MCF 10A (cell line): ENCODE measurements around the gene PNISR. TPM values are rescaled to one million over a fixed set of nuclear protein-coding genes. Genes with fewer than 3 reads are reported as not detected.
A peak's percentile ranks its signal among the peaks of the same experiment; 100 is the strongest.

Source experiments
- BruUV-seq: library from RNA; stranded (reverse); fragments of 400-500 nt; replicated peaks from 2 replicates; lab custom pipeline; 2021; lab: Mats Ljungman, UMichigan
- CTCF ChIA-PET: fragments of 300-600 bp; sonication (Branson Sonifier 250); formaldehyde crosslinking; extraction: SDS; loops from one replicate; lab custom pipeline; 2021; ENCODE audit warnings: antibody characterized with exemption, inconsistent platforms; lab: Yijun Ruan, JAX
- POLR2A ChIA-PET: fragments of 300-600, 350-650 bp; sonication (Branson Sonifier 250); formaldehyde crosslinking; extraction: SDS; loops from one replicate; lab custom pipeline; 2020; ENCODE audit warnings: antibody characterized with exemption, inconsistent platforms; lab: Yijun Ruan, JAX
- DNase-seq: peaks from one replicate; pipeline ENCODE4 v3.0.0-alpha.2; 2018; ENCODE audit not compliant: unreplicated experiment
- H3K27ac Mint-ChIP-seq: one replicate; pipeline ENCODE4 v1.8.0; 2022; ENCODE audit warnings: mild to moderate bottlenecking, low read depth, mixed read lengths; ENCODE audit not compliant: unreplicated experiment
- H3K27me3 Mint-ChIP-seq: one replicate; pipeline ENCODE4 v1.8.0; 2022; ENCODE audit warnings: mixed read lengths; ENCODE audit not compliant: insufficient read depth, unreplicated experiment
- H3K36me3 Mint-ChIP-seq: one replicate; pipeline ENCODE4 v1.8.0; 2022; ENCODE audit warnings: mild to moderate bottlenecking, moderate library complexity, mixed read lengths; ENCODE audit not compliant: insufficient read depth, unreplicated experiment
- H3K4me1 Mint-ChIP-seq: one replicate; pipeline ENCODE4 v1.8.0; 2022; ENCODE audit warnings: mixed read lengths; ENCODE audit not compliant: insufficient read depth, unreplicated experiment
- H3K4me3 Mint-ChIP-seq: one replicate; pipeline ENCODE4 v1.8.0; 2022; ENCODE audit warnings: mild to moderate bottlenecking, moderate library complexity, mixed read lengths; ENCODE audit not compliant: unreplicated experiment
- H3K9me3 Mint-ChIP-seq: one replicate; pipeline ENCODE4 v1.8.0; 2022; ENCODE audit warnings: mixed read lengths; ENCODE audit not compliant: unreplicated experiment
- CTCF ChIP-seq: fragments of 200-600 bp; IDR thresholded peaks from one replicate; pipeline ENCODE4 v1.8.0; 2022; ENCODE audit warnings: antibody characterized with exemption, mild to moderate bottlenecking; ENCODE audit not compliant: unreplicated experiment
- intact Hi-C: fragments of 100-400 bp; cut with micrococcal nuclease; formaldehyde crosslinking; loops from 2 replicates; pipeline ENCODE4 v1.14.1; 2022
- total RNA-seq: library from RNA; stranded (reverse); gene quantifications from 2 replicates; pipeline ENCODE4 v1.2.3, GENCODE V29; 2022

Gene PNISR
- total RNA-seq, 1 experiment from 2014 or later, result 95.9 TPM

- BruUV-seq, result TSS peak; percentile 44
- H3K36me3 Mint-ChIP-seq, result peaks cover 29% of the 10 kb centered on the region
- CTCF ChIA-PET, result interaction anchor here (0.5 to 3.6 kb wide), 13 partner anchors 8 to 607 kb away, joined by 3 to 32 read pairs (median 4); partner anchors contain the start of gene PNISR
- DNase-seq, result peak; percentile 76
- H3K4me3 Mint-ChIP-seq, result peak within 1 kb of the TSS; percentile 93
- POLR2A ChIA-PET, result interaction anchor here (0.6 to 4.1 kb wide), 20 partner anchors 10 to 242 kb away, joined by 3 to 48 read pairs (median 4); partner anchors contain the start of genes FAXC and PNISR
- H3K4me1 Mint-ChIP-seq, result peaks cover 6% of the 10 kb centered on the region
- no peaks in the 10 kb centered on the region for H3K27me3 Mint-ChIP-seq
- no peaks in the 10 kb centered on the region for H3K9me3 Mint-ChIP-seq
- H3K27ac Mint-ChIP-seq, result peak within 1 kb of the TSS; percentile 96
- TF ChIP-seq CTCF, result no peak
- intact Hi-C loops, result loop anchor here (1.0 to 2.0 kb wide), 2 partner anchors 31 to 60 kb away; partner anchors contain the start of gene PNISR
These were observed 31.2 kb downstream of the PNISR start, which contains the start of gene COQ3 for GRCh38 chr6:99393698-99394531. TSS of gene COQ3 (minus strand) at chr6:99394195. CDS start at chr6:99394179, 16 bp downstream.

- Mint-ChIP-seq H3K4me1 (peaks cover 6% of the 10 kb centered on the region), H3K9me3 (no peaks in the 10 kb centered on the region), H3K27me3 (no peaks in the 10 kb centered on the region), H3K36me3 (peaks cover 23% of the 10 kb centered on the region), H3K27ac (peak overlapping the region; percentile 96), H3K4me3 (peak overlapping the region; percentile 93)
- no peak for TF ChIP-seq CTCF
- BruUV-seq, result no TSS peak
- ChIA-PET POLR2A (interaction anchor here (0.6 to 4.1 kb wide), 20 partner anchors 9 to 241 kb away, joined by 3 to 48 read pairs (median 4); partner anchors contain the start of gene PNISR), CTCF (interaction anchor here (0.5 to 3.6 kb wide), 11 partner anchors 9 to 608 kb away, joined by 3 to 32 read pairs (median 4); no protein-coding TSS in a partner anchor)
- intact Hi-C loops, result loop anchor here (1.0 to 2.0 kb wide), 2 partner anchors 31 to 59 kb away; partner anchors contain the start of gene PNISR
- no peak for DNase-seq
These were observed 31.8 kb downstream of the PNISR start for GRCh38 chr6:99393366-99393697.

- no TSS peak for BruUV-seq
- peaks cover 7% of the 10 kb centered on the region for H3K36me3 Mint-ChIP-seq
- DNase-seq, result no peak
- H3K27me3 Mint-ChIP-seq, result no peaks in the 10 kb centered on the region
- no peak overlapping the region for H3K4me3 Mint-ChIP-seq
- intact Hi-C loops, result no loop called here
- POLR2A ChIA-PET, result no interaction called here
- H3K4me1 Mint-ChIP-seq, result peaks cover 6% of the 10 kb centered on the region
- TF ChIP-seq CTCF, result no peak
- CTCF ChIA-PET, result interaction anchor here (0.7 kb wide), 1 partner anchor 51 kb away, joined by 3 read pairs; no protein-coding TSS in a partner anchor
- H3K9me3 Mint-ChIP-seq, result no peaks in the 10 kb centered on the region
- no peak overlapping the region for H3K27ac Mint-ChIP-seq
These were observed 34.2 kb downstream of the PNISR start for GRCh38 chr6:99390896-99391295.

- ChIA-PET CTCF (interaction anchor here (0.7 to 1.4 kb wide), 2 partner anchors 9 to 37 kb away, joined by 3 to 4 read pairs; partner anchors contain the start of gene COQ3), POLR2A (interaction anchor here (1.9 to 2.0 kb wide), 2 partner anchors 9 to 11 kb away, joined by 5 to 8 read pairs; partner anchors contain the start of gene COQ3)
- Mint-ChIP-seq H3K36me3 (no peaks in the 10 kb centered on the region), H3K27me3 (no peaks in the 10 kb centered on the region), H3K27ac (no peak overlapping the region), H3K9me3 (no peaks in the 10 kb centered on the region), H3K4me1 (no peaks in the 10 kb centered on the region), H3K4me3 (no peak overlapping the region)
- BruUV-seq, result no TSS peak
- TF ChIP-seq CTCF, result no peak
- no peak for DNase-seq
- intact Hi-C loops, result no loop called here
These were observed 40.6 kb downstream of the PNISR start for GRCh38 chr6:99384507-99384906.
